NT2/D1 (cell line): Measurements from ENCODE around the gene CIC.

Source experiments
- DNase-seq: peaks from one replicate; pipeline ENCODE4 v3.0.0-alpha.2; 2011; ENCODE audit warnings: low read depth, low spot score
- H3K27me3 ChIP-seq: 2 replicates; pipeline ENCODE4 v1.6.0; 2011; ENCODE audit warnings: mild to moderate bottlenecking; ENCODE audit not compliant: insufficient read length, insufficient read depth
- H3K36me3 ChIP-seq: 2 replicates; pipeline ENCODE4 v1.6.1; 2011; ENCODE audit warnings: mild to moderate bottlenecking, low read length, mixed read lengths; ENCODE audit not compliant: insufficient read depth, insufficient read length
- H3K4me1 ChIP-seq: 2 replicates; pipeline ENCODE4 v1.5.1; 2011; ENCODE audit not compliant: insufficient read depth, insufficient read length
- H3K4me3 ChIP-seq: 2 replicates; pipeline ENCODE4 v1.5.1; 2011; ENCODE audit warnings: low read depth; ENCODE audit not compliant: insufficient read length
- H3K9ac ChIP-seq: 2 replicates; pipeline ENCODE4 v1.6.0; 2011; ENCODE audit warnings: low read depth; ENCODE audit not compliant: insufficient read length
- H3K9me3 ChIP-seq: 2 replicates; pipeline ENCODE4 v1.5.1; 2011; ENCODE audit warnings: mild to moderate bottlenecking, low read length; ENCODE audit not compliant: insufficient read depth
- SUZ12 ChIP-seq: IDR thresholded peaks from 2 replicates; pipeline ENCODE4 v1.6.1; 2011; ENCODE audit not compliant: insufficient read length, insufficient read depth; ENCODE audit errors: extremely low read depth
- YY1 ChIP-seq: IDR thresholded peaks from 2 replicates; pipeline ENCODE4 v1.6.1; 2011; ENCODE audit not compliant: insufficient read length, insufficient read depth
- ZNF274 ChIP-seq: IDR thresholded peaks from 2 replicates; pipeline ENCODE4 v1.6.1; 2011; ENCODE audit warnings: mild to moderate bottlenecking, low read depth, low read length

Gene CIC

GRCh38 chr19:42343344-42344110, 74.5 kb downstream of the CIC start:
- peaks cover 15% of the 10 kb centered on the region for H3K36me3 ChIP-seq
- no peak overlapping the region for H3K4me3 ChIP-seq
- TF ChIP-seq ZNF274 (no peak), YY1 (no peak), SUZ12 (no peak)
- H3K9me3 ChIP-seq, result no peaks in the 10 kb centered on the region
- no peak for DNase-seq
- no peak overlapping the region for H3K9ac ChIP-seq
- H3K27me3 ChIP-seq, result no peaks in the 10 kb centered on the region
- H3K4me1 ChIP-seq, result no peaks in the 10 kb centered on the region

DNA sequence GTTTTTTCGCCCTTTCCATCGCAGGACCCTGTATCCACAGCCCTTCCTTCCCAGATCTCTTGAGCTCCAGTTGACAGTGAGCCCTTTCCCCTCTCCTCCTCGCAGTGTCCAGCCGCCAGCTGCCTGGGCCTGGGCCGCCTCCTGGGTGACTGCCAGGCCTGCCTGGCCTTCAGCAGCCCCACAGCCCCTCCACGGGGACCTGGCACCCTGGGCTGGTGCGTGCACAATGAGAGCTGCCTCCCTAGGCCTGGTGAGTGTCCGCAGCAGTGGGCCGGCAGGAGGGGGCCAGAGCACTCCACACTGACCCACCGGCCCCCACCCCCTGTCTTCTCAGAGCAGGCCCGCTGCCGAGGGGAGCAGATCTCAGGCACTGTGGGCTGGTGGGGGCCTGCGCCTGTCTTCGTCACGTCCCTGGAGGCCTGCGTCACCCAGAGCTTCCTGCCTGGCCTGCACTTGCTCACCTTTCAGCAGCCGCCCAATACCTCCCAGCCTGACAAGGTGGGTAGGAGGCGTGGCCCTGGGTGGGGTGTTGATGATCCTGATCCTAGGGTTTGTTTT, 75.4 kb downstream of the CIC start:
- TF ChIP-seq SUZ12 (no peak), ZNF274 (no peak), YY1 (no peak)
- no peak for DNase-seq
- Histone ChIP-seq H3K36me3 (peaks cover 15% of the 10 kb centered on the region), H3K4me3 (no peak overlapping the region), H3K4me1 (no peaks in the 10 kb centered on the region), H3K9ac (no peak overlapping the region), H3K9me3 (no peaks in the 10 kb centered on the region), H3K27me3 (no peaks in the 10 kb centered on the region)
